ENCODE measurements around the gene REEP5.

DNA sequence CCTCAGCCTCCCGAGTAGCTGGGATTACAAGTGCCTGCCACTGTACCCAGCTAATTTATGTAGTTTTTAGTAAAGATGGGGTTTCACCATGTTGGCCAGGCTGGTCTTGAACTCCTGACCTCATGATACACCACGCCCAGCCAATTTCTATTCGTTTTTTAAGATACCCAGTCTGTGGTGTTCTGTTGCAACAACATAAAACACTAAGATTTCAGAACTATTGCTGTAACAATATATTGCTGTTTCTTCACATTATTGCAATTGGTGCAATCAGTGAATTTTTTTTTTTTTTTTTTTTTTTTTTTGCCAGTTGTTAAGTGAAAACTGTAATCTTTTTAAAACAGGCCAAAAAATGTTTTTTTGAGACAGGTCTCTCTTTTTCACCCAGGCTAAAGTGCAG lies 51.1 kb downstream of the REEP5 start:
- TF ChIP-seq CTCF (conservative IDR thresholded peaks at IDR 0.05 in 1 of 2, IDR thresholded peaks at IDR 0.05 in 1 of 2; ENCODE audit: extremely low read depth in 1 of 2, insufficient read depth in 1 of 2, low read depth in 1 of 2, low read length in 2 of 2) (no peak), EZH2 (IDR thresholded peaks at IDR 0.05; ENCODE audit: borderline replicate concordance, low read length) (no peak)

Measured in mammary epithelial cell (primary cell).